Adipocyte (in vitro differentiated cells): ENCODE results near the gene PHACTR3.

Source experiments
- DNase-seq: peaks from one replicate; pipeline ENCODE4 v3.0.0-alpha.2; 2015; ENCODE audit warnings: low read depth
- H3K27me3 ChIP-seq: replicated peaks from 2 replicates; pipeline ENCODE4 v1.7.0; 2013; ENCODE audit warnings: mild to moderate bottlenecking, low read length, moderate library complexity; ENCODE audit not compliant: control insufficient read depth, insufficient read depth
- H3K36me3 ChIP-seq: 2 replicates; pipeline ENCODE4 v1.7.0; 2013; ENCODE audit warnings: low read length, mild to moderate bottlenecking, moderate library complexity; ENCODE audit not compliant: control insufficient read depth, insufficient read depth, severe bottlenecking
- H3K4me1 ChIP-seq: 2 replicates; pipeline ENCODE4 v1.7.0; 2013; ENCODE audit warnings: mild to moderate bottlenecking, low read length, moderate library complexity; ENCODE audit not compliant: control insufficient read depth, insufficient read depth
- H3K4me3 ChIP-seq: 2 replicates; pipeline ENCODE4 v1.7.0; 2013; ENCODE audit warnings: mild to moderate bottlenecking, low read length, moderate library complexity
- H3K9ac ChIP-seq: 2 replicates; pipeline ENCODE4 v1.7.0; 2013; ENCODE audit warnings: mild to moderate bottlenecking, low read length, moderate library complexity
- H3K9me3 ChIP-seq: 2 replicates; pipeline ENCODE4 v1.7.0; 2013; ENCODE audit warnings: mild to moderate bottlenecking, low read length, moderate library complexity; ENCODE audit not compliant: control insufficient read depth

Gene PHACTR3

GRCh38 chr20:59811681-59812171, 207.4 kb downstream of the PHACTR3 start:
- no peaks in the 10 kb centered on the region for H3K4me1 ChIP-seq
- no peaks in the 10 kb centered on the region for H3K36me3 ChIP-seq
- DNase-seq: no peak

GRCh38 chr20:59812286-59813125, 208.2 kb downstream of the PHACTR3 start:
- no peak for DNase-seq
- Histone ChIP-seq H3K4me1 (no peaks in the 10 kb centered on the region), H3K9me3 (no peaks in the 10 kb centered on the region), H3K36me3 (no peaks in the 10 kb centered on the region), H3K4me3 (no peak overlapping the region), H3K27me3 (peaks cover 28% of the 10 kb centered on the region), H3K9ac (no peak overlapping the region)

More at GRCh38 chr20:59811681-59812171, 207.4 kb downstream of the PHACTR3 start:
- Histone ChIP-seq H3K9me3 (no peaks in the 10 kb centered on the region), H3K27me3 (peaks cover 28% of the 10 kb centered on the region), H3K4me3 (no peak overlapping the region), H3K9ac (no peak overlapping the region)

GRCh38 chr20:59813126-59813947, 209.0 kb downstream of the PHACTR3 start:
- no peak for DNase-seq
- H3K4me3 ChIP-seq: no peak overlapping the region
- peaks cover 25% of the 10 kb centered on the region for H3K27me3 ChIP-seq
- no peak overlapping the region for H3K9ac ChIP-seq
- H3K36me3 ChIP-seq: no peaks in the 10 kb centered on the region
- H3K4me1 ChIP-seq: no peaks in the 10 kb centered on the region
- no peaks in the 10 kb centered on the region for H3K9me3 ChIP-seq

- peaks cover 21% of the 10 kb centered on the region for H3K27me3 ChIP-seq
- H3K9ac ChIP-seq: no peak overlapping the region
- no peaks in the 10 kb centered on the region for H3K9me3 ChIP-seq
- no peak for DNase-seq
- H3K4me3 ChIP-seq: no peak overlapping the region
- H3K4me1 ChIP-seq: no peaks in the 10 kb centered on the region
- no peaks in the 10 kb centered on the region for H3K36me3 ChIP-seq
These were observed 209.9 kb downstream of the PHACTR3 start for GRCh38 chr20:59813948-59814839.

- Histone ChIP-seq H3K4me3 (no peak overlapping the region), H3K27me3 (peaks cover 21% of the 10 kb centered on the region), H3K9me3 (no peaks in the 10 kb centered on the region), H3K36me3 (no peaks in the 10 kb centered on the region), H3K9ac (no peak overlapping the region), H3K4me1 (no peaks in the 10 kb centered on the region)
- no peak for DNase-seq
These were observed 210.6 kb downstream of the PHACTR3 start for GRCh38 chr20:59814840-59815340.

- no peaks in the 10 kb centered on the region for H3K4me1 ChIP-seq
- no peak for DNase-seq
- peaks cover 25% of the 10 kb centered on the region for H3K27me3 ChIP-seq
- no peaks in the 10 kb centered on the region for H3K36me3 ChIP-seq
- H3K4me3 ChIP-seq: no peak overlapping the region
- H3K9me3 ChIP-seq: no peaks in the 10 kb centered on the region
- no peak overlapping the region for H3K9ac ChIP-seq
These were observed 211.9 kb downstream of the PHACTR3 start for GRCh38 chr20:59816146-59816738.

- DNase-seq: no peak
These were observed 213.1 kb downstream of the PHACTR3 start for GRCh38 chr20:59817406-59817805.

GRCh38 chr20:59817846-59818615, 213.7 kb downstream of the PHACTR3 start:
- no peak for DNase-seq
- H3K36me3 ChIP-seq: no peaks in the 10 kb centered on the region
- H3K4me1 ChIP-seq: no peaks in the 10 kb centered on the region
- no peak overlapping the region for H3K4me3 ChIP-seq
- no peak overlapping the region for H3K9ac ChIP-seq
- no peaks in the 10 kb centered on the region for H3K9me3 ChIP-seq
- H3K27me3 ChIP-seq: peaks cover 32% of the 10 kb centered on the region

More at GRCh38 chr20:59817406-59817805, 213.1 kb downstream of the PHACTR3 start:
- Histone ChIP-seq H3K4me1 (no peaks in the 10 kb centered on the region), H3K27me3 (peaks cover 27% of the 10 kb centered on the region), H3K4me3 (no peak overlapping the region), H3K9ac (no peak overlapping the region), H3K36me3 (no peaks in the 10 kb centered on the region), H3K9me3 (no peaks in the 10 kb centered on the region)

GRCh38 chr20:59818911-59819310, 214.6 kb downstream of the PHACTR3 start:
- DNase-seq: no peak
- Histone ChIP-seq H3K27me3 (peaks cover 35% of the 10 kb centered on the region), H3K9ac (no peak overlapping the region), H3K36me3 (no peaks in the 10 kb centered on the region), H3K4me3 (no peak overlapping the region), H3K9me3 (no peaks in the 10 kb centered on the region), H3K4me1 (no peaks in the 10 kb centered on the region)
